ENCODE results near the gene CTU2. TPM values are rescaled to one million over a fixed set of nuclear protein-coding genes. Genes with fewer than 3 reads are reported as not detected.

CTU2 gene
- total RNA-seq, 2 donors from 2014 or later, result 22.4 to 33.6 TPM

DNA sequence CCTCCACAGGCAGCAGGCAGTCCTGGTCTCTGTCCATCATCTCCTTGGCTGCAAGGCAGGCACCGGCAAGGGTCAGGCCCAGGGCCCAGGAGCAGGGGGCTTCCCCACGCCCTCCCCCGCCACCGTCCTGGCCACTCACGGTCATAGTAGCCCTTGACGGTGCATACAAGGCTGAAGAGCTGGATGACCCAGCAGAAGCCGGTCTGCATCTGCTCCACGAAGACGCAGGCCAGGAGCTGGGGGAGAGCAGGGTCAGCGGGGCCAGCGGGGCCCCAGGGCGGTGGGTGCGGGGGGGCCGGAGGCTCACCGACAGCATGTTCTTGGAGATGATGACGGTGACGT, 20.1 kb downstream of the CTU2 start:
- DNase-seq (no peak), ATAC-seq (no peak)
- Mint-ChIP-seq H3K4me1 (peaks cover 5% of the 10 kb centered on the region), H3K4me3 (no peak overlapping the region), H3K27ac (no peak overlapping the region), H3K27me3 (no peaks in the 10 kb centered on the region), H3K36me3 (ENCODE audit: low read depth) (peaks cover 2% of the 10 kb centered on the region)
- H3K9me3 ChIP-seq (ENCODE audit: control insufficient read depth, low read length, poor library complexity, severe bottlenecking), result no peaks in the 10 kb centered on the region

DNA sequence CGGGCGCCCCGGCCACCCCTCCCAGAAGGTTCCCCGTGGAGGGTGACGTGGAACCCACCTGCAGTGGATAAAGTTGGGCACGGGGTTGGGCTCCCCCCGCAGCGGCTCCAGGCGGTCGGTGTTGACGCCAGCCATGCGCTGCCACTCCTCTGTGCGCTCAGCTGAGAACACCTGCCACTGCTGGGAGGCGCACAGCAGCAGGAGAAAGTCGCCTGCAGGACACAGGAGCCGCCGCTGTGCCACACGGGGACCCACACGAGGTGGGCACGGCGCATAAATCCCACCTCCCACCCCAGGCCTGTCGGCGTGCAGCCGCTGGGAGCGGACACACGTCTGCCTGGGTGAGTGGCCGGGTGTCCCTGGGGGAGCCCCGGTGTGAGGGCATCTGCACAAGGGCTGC, 20.7 kb downstream of the CTU2 start:
- Mint-ChIP-seq H3K4me1 (peaks cover 5% of the 10 kb centered on the region), H3K27me3 (no peaks in the 10 kb centered on the region), H3K36me3 (ENCODE audit: low read depth) (peaks cover 2% of the 10 kb centered on the region), H3K27ac (no peak overlapping the region), H3K4me3 (no peak overlapping the region)
- ATAC-seq, result no peak
- H3K9me3 ChIP-seq (ENCODE audit: control insufficient read depth, low read length, poor library complexity, severe bottlenecking), result no peaks in the 10 kb centered on the region
- DNase-seq, result no peak

- H3K4me1 Mint-ChIP-seq, result peaks cover 5% of the 10 kb centered on the region
- no peaks in the 10 kb centered on the region for H3K9me3 ChIP-seq (ENCODE audit: control insufficient read depth, low read length, poor library complexity, severe bottlenecking)
- peaks cover 2% of the 10 kb centered on the region for H3K36me3 Mint-ChIP-seq (ENCODE audit: low read depth)
- no peak overlapping the region for H3K4me3 Mint-ChIP-seq
- ATAC-seq, result no peak
- no peaks in the 10 kb centered on the region for H3K27me3 Mint-ChIP-seq
- no peak overlapping the region for H3K27ac Mint-ChIP-seq
- no peak for DNase-seq
Observed at GRCh38 chr16:88727871-88728270, 21.6 kb downstream of the CTU2 start.

DNA sequence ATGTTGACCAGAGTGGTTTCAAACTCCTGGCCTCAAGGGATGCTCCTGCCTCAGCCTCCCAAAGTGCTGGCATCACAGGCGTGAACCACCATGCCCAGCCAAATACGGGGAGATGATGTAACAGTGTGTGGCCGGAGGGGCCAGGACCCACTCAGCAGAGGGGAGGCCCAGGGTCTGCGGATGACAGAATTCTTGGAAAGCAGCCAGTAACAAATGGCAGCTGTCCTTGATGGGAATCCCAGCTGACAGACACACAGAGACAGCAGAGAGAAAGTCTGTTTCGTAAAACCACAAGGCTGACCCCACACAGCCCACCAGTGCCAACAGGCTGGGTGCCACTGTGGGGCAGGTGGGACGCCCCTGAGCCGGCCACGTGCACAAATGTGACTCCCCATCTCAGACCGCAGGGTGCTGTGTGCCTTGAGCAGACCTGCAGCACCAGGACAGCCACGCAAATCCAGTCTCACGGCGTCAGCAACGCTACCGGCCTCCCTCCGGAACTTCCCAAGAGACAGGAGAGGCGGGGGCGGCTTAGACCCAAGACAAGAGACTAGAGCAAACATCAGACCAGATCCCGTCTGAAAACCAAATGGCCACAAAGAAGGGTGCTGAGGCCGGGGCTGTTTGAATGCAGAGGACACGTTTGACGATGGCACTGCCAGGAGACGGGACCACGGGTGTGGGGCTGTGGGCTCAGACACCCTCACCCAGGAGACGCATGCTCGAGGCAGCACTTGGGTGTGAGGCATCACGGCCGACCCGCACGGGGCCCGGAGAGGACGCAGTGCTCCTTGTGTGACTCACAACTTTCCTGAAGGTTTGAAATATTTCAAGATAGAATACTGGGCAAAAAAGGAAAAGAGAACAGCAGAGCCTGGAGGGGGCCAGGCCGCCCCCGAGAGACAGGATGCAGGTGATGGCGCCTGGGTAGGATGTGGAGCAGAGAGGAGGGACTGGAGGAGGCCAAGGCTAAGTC, 24.6 kb downstream of the CTU2 start:
- Mint-ChIP-seq H3K4me1 (peaks cover 5% of the 10 kb centered on the region), H3K36me3 (ENCODE audit: low read depth) (peaks cover 2% of the 10 kb centered on the region), H3K27ac (no peak overlapping the region), H3K27me3 (no peaks in the 10 kb centered on the region), H3K4me3 (no peak overlapping the region)
- H3K9me3 ChIP-seq (ENCODE audit: control insufficient read depth, low read length, poor library complexity, severe bottlenecking), result no peaks in the 10 kb centered on the region
- ATAC-seq (no peak), DNase-seq (no peak)

DNA sequence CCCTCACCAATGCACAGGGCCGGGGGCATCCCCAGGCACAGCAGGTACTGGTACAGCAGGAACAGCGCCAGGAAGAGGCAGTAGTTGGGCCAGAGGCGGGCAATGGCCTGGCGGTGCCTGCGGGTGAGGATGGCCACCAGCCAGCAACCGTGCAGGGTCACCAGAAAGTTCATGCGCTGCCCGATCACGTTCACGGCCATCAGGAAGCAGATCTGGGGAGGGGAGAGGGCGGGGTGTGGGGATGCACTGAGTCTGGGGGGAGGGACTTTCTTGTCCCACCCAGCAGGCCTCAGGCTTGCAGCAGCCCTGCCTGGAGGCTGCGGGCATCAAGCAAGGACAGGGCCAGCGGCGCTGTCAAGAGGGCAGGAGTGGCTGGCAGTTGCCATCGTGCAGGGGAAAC, 25.4 kb downstream of the CTU2 start:
- no peaks in the 10 kb centered on the region for H3K9me3 ChIP-seq (ENCODE audit: control insufficient read depth, low read length, poor library complexity, severe bottlenecking)
- H3K27me3 Mint-ChIP-seq, result no peaks in the 10 kb centered on the region
- H3K27ac Mint-ChIP-seq, result no peak overlapping the region
- H3K4me3 Mint-ChIP-seq, result no peak overlapping the region
- DNase-seq (no peak), ATAC-seq (no peak)
- H3K4me1 Mint-ChIP-seq, result peaks cover 5% of the 10 kb centered on the region
- H3K36me3 Mint-ChIP-seq (ENCODE audit: low read depth), result peaks cover 2% of the 10 kb centered on the region

GRCh38 chr16:88732172-88732960, 26.1 kb downstream of the CTU2 start:
- H3K4me1 Mint-ChIP-seq, result peaks cover 5% of the 10 kb centered on the region
- H3K36me3 Mint-ChIP-seq (ENCODE audit: low read depth), result peaks cover 2% of the 10 kb centered on the region
- ATAC-seq (no peak), DNase-seq (no peak)
- H3K27me3 Mint-ChIP-seq, result no peaks in the 10 kb centered on the region
- H3K27ac Mint-ChIP-seq, result no peak overlapping the region
- H3K9me3 ChIP-seq (ENCODE audit: control insufficient read depth, low read length, poor library complexity, severe bottlenecking), result no peaks in the 10 kb centered on the region
- H3K4me3 Mint-ChIP-seq, result no peak overlapping the region

GRCh38 chr16:88732961-88733294, 26.6 kb downstream of the CTU2 start:
- H3K9me3 ChIP-seq (ENCODE audit: control insufficient read depth, low read length, poor library complexity, severe bottlenecking), result no peaks in the 10 kb centered on the region
- H3K27me3 Mint-ChIP-seq, result no peaks in the 10 kb centered on the region
- no peak for DNase-seq
- no peak overlapping the region for H3K27ac Mint-ChIP-seq
- H3K4me1 Mint-ChIP-seq, result peaks cover 5% of the 10 kb centered on the region
- no peak for ATAC-seq
- H3K36me3 Mint-ChIP-seq (ENCODE audit: low read depth), result peaks cover 2% of the 10 kb centered on the region
- H3K4me3 Mint-ChIP-seq, result no peak overlapping the region

DNA sequence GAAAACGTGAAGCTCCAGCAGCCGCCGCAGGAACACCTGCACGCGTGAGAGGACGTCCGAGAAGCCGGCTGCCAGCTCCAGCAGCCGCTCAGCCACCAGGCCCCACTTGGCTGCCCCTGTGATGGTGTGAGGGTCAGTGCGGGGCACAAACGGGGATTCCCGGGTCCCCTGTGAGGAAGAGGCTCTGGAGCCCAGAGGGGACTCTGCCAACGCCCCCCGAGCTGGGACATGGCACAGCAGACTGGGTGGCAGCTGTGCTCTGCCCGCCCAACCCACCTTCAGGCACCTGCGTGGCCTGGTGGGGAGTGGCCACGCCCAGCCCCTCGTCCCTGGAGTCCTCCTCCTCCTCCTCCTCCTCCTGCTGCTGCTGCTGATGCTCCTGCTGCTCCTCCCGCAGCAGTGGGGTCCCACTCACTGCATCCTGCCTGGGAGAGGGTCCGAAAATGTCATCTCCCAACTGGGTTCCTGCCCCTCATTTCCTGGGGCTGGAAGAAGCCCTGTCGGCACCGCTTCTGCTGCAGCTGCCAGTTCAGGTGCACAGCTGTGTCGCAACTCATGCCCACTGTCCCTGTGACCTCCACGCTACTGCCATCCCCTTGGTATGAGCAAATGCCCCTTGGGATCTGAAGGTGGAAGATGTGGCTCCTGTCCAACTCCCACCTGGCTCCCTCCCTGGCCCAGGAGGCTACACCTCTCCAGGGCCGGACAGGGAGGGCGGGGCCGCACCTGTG, 27.5 kb downstream of the CTU2 start:
- H3K9me3 ChIP-seq (ENCODE audit: control insufficient read depth, low read length, poor library complexity, severe bottlenecking), result no peaks in the 10 kb centered on the region
- H3K4me3 Mint-ChIP-seq, result no peak overlapping the region
- no peak overlapping the region for H3K27ac Mint-ChIP-seq
- ATAC-seq (no peak), DNase-seq (no peak)
- peaks cover 5% of the 10 kb centered on the region for H3K4me1 Mint-ChIP-seq
- H3K27me3 Mint-ChIP-seq, result no peaks in the 10 kb centered on the region
- peaks cover 2% of the 10 kb centered on the region for H3K36me3 Mint-ChIP-seq (ENCODE audit: low read depth)

DNA sequence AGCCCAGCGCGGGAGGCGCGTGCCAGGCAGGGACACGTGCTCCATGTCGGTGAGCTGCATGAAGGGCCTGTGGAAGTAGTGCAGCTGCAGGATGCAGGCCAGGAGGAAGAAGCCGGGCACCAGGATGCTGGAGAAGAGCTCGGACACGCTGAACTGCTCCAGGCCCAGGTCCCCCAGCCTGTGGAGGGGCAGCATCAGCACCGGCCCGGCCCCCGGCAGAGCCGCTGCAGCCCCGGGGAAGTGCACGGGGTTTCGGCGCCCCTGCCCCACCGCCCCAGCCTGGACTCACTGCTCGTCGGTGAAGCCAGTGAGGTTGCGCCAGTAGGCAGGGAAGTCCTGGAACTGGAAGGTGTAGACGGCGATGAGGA, 28.0 kb downstream of the CTU2 start:
- Mint-ChIP-seq H3K4me1 (peaks cover 5% of the 10 kb centered on the region), H3K27ac (no peak overlapping the region), H3K27me3 (no peaks in the 10 kb centered on the region), H3K36me3 (ENCODE audit: low read depth) (peaks cover 2% of the 10 kb centered on the region), H3K4me3 (no peak overlapping the region)
- no peak for ATAC-seq
- DNase-seq, result no peak
- H3K9me3 ChIP-seq (ENCODE audit: control insufficient read depth, low read length, poor library complexity, severe bottlenecking), result no peaks in the 10 kb centered on the region

DNA sequence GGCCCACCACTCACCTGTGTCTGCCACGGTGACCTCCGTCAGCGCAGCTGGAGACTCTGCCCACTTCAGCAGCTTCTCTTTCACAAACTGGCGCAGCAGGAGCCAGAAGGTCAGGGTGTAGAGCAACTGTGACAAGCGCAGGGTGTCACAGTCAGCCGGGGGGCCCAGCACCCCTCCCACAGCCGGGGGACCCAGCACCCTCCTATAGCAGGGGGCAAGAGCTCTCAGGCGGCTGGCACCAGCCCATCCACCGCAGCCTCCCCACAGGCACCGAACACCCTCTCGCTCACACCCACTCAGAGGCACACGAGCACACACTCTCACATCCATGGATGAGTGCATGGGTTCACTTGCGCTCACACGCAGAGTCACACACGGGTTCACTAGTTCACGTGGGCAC, 28.8 kb downstream of the CTU2 start:
- Mint-ChIP-seq H3K36me3 (ENCODE audit: low read depth) (no peaks in the 10 kb centered on the region), H3K4me3 (no peak overlapping the region), H3K27me3 (no peaks in the 10 kb centered on the region), H3K4me1 (peaks cover 4% of the 10 kb centered on the region), H3K27ac (no peak overlapping the region)
- ATAC-seq, result no peak
- no peaks in the 10 kb centered on the region for H3K9me3 ChIP-seq (ENCODE audit: control insufficient read depth, low read length, poor library complexity, severe bottlenecking)
- no peak for DNase-seq

GRCh38 chr16:88735616-88736015, 29.3 kb downstream of the CTU2 start:
- no peaks in the 10 kb centered on the region for H3K27me3 Mint-ChIP-seq
- H3K4me1 Mint-ChIP-seq, result peaks cover 5% of the 10 kb centered on the region
- no peaks in the 10 kb centered on the region for H3K36me3 Mint-ChIP-seq (ENCODE audit: low read depth)
- ATAC-seq, result no peak
- H3K4me3 Mint-ChIP-seq, result no peak overlapping the region
- no peak overlapping the region for H3K27ac Mint-ChIP-seq
- H3K9me3 ChIP-seq (ENCODE audit: control insufficient read depth, low read length, poor library complexity, severe bottlenecking), result no peaks in the 10 kb centered on the region
- DNase-seq, result no peak

DNA sequence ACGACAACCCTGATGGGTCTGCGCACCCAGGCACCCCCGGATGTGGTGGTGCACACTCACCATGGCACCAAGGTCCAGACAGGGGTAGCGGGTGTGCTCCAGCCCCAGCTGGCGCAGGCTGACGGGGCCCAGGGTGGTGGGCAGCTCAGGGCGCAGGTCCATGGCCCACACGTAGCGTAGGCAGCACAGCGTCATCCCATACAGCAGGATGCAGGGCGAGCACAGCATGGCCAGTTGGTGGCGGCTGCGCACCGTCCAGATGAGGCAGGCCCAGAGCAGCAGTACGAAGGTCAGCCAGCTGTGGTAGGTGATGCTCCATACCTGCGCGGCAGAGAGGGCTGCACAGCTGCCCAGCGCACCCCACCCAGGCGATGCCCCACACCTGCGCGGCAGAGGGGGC, 29.8 kb downstream of the CTU2 start:
- no peak overlapping the region for H3K4me3 Mint-ChIP-seq

DNA sequence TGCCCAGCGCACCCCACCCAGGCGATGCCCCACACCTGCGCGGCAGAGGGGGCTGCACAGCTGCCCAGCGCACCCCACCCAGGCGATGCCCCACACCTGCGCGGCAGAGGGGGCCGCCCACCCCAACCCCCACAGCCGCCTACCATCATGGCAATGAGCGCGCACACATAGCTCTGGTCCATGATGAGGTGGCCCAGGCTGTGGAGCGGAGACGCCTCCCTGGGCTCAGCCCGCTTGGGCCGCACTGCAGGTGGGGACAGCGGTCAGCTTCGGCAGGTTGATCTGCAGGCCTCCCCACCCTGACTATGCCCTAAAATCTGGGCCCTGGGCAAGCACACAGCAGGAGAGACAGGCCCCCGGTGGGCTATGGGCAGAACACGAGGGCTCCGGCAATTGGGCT, 30.2 kb downstream of the CTU2 start:
- DNase-seq (no peak), ATAC-seq (no peak)
- Mint-ChIP-seq H3K27me3 (no peaks in the 10 kb centered on the region), H3K27ac (peak overlapping the region; percentile 53), H3K36me3 (ENCODE audit: low read depth) (no peaks in the 10 kb centered on the region), H3K4me1 (peaks cover 2% of the 10 kb centered on the region), H3K4me3 (no peak overlapping the region)
- no peaks in the 10 kb centered on the region for H3K9me3 ChIP-seq (ENCODE audit: control insufficient read depth, low read length, poor library complexity, severe bottlenecking)

More for the DNA sequence above, 29.8 kb downstream of the CTU2 start:
- Mint-ChIP-seq H3K4me1 (peaks cover 5% of the 10 kb centered on the region), H3K36me3 (ENCODE audit: low read depth) (no peaks in the 10 kb centered on the region), H3K27me3 (no peaks in the 10 kb centered on the region), H3K27ac (no peak overlapping the region)
- ATAC-seq (no peak), DNase-seq (no peak)
- no peaks in the 10 kb centered on the region for H3K9me3 ChIP-seq (ENCODE audit: control insufficient read depth, low read length, poor library complexity, severe bottlenecking)

All from T-helper 17 cell (primary cell).